ENCODE results near the gene POLR3H. TPM values are rescaled to one million over a fixed set of nuclear protein-coding genes. Genes with fewer than 3 reads are reported as not detected.

Gene POLR3H
- total and polyA plus RNA-seq, 2 donors (not counting 3 experiments of a cell fraction or from before 2014, with no cell fraction given): 31.2 to 39.4 TPM

DNA sequence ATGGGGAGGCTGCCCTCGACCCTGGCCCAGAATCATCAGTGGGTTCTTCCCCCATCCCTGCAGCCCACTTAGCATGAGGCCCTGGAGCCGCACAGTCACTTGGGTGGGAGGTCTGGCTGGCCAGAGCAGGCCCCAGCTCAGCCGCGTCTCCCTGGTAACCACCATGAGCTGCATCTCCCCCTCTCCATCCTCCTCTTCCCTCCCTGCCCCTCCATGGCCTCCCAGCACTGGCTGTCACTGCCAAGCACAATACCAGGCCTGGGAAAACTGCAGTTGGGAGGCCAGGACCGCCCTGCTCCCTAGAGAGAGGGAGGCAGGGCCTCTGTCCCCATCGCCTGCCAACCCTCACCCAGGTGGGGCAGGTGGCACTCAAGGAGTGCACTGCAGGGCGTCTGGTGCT is 24.5 kb upstream of the POLR3H start:
- no peak for DNase-seq (ENCODE audit: low read depth, low spot score)
- Histone ChIP-seq H3K9me1 (replicated peaks; ENCODE audit: control insufficient read depth, extremely low read depth, insufficient read depth, low read length) (no peaks in the 10 kb centered on the region), H3K4me2 (ENCODE audit: insufficient read depth, low read length) (no peak overlapping the region), H3K4me3 (replicated peaks in 1 of 3; ENCODE audit: insufficient read depth in 1 of 3, low read depth in 1 of 3, low read length in 3 of 3) (no peak overlapping the region), H3K36me3 (ENCODE audit: control insufficient read depth in 2 of 2, extremely low read depth in 1 of 2, insufficient read depth in 2 of 2, low read length in 2 of 2) (no peaks in the 10 kb centered on the region), H3K4me1 (ENCODE audit: control insufficient read depth, extremely low read depth, insufficient read depth, low read length) (peaks cover 5% of the 10 kb centered on the region), H2AFZ (ENCODE audit: low read depth, low read length) (no peak overlapping the region), H3K9me3 (replicated peaks; ENCODE audit: control insufficient read depth, insufficient read depth, low read length) (no peaks in the 10 kb centered on the region), H3K79me2 (ENCODE audit: control insufficient read depth, insufficient read depth, low read length) (no peaks in the 10 kb centered on the region), H3K27ac (ENCODE audit: insufficient read depth, low read depth, low read length) (no peak overlapping the region), H4K20me1 (replicated peaks; ENCODE audit: control insufficient read depth, extremely low read depth, insufficient read depth, low read length) (no peaks in the 10 kb centered on the region), H3K27me3 (ENCODE audit: control insufficient read depth in 2 of 2, insufficient read depth in 2 of 2, low read length in 2 of 2) (no peaks in the 10 kb centered on the region), H3K9ac (replicated peaks; ENCODE audit: extremely low read depth, insufficient read depth, low read length) (no peak overlapping the region)
- TF ChIP-seq, protein P1, sequence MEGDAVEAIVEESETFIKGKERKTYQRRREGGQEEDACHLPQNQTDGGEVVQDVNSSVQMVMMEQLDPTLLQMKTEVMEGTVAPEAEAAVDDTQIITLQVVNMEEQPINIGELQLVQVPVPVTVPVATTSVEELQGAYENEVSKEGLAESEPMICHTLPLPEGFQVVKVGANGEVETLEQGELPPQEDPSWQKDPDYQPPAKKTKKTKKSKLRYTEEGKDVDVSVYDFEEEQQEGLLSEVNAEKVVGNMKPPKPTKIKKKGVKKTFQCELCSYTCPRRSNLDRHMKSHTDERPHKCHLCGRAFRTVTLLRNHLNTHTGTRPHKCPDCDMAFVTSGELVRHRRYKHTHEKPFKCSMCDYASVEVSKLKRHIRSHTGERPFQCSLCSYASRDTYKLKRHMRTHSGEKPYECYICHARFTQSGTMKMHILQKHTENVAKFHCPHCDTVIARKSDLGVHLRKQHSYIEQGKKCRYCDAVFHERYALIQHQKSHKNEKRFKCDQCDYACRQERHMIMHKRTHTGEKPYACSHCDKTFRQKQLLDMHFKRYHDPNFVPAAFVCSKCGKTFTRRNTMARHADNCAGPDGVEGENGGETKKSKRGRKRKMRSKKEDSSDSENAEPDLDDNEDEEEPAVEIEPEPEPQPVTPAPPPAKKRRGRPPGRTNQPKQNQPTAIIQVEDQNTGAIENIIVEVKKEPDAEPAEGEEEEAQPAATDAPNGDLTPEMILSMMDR (IDR thresholded peaks at IDR 0.05; ENCODE audit: extremely low read depth in 1 of 2, insufficient read depth in 1 of 2, low read depth in 1 of 2, low read length in 2 of 2): no peak
- TF ChIP-seq MAX (IDR thresholded peaks at IDR 0.05; ENCODE audit: insufficient read depth, insufficient read length) (no peak), MYC (IDR thresholded peaks at IDR 0.05; ENCODE audit: low read depth, low read length) (no peak), EZH2 (IDR thresholded peaks at IDR 0.05; ENCODE audit: borderline replicate concordance, low read depth, low read length, severe bottlenecking) (no peak)
- ChIA-PET POLR2A (no interaction called here), CTCF (interaction anchor here (1.1 to 1.5 kb wide), 2 partner anchors 10 to 28 kb away, joined by 3 read pairs; no protein-coding TSS in a partner anchor)
- no TSS peak for BruUV-seq (replicated peaks)
- dilution Hi-C loops (cut with MboI; ENCODE audit: extremely low pct_ligation_motif_present, low sequenced_read_pairs) (no loop called here), intact Hi-C loops (cut with micrococcal nuclease) (no loop called here)
- no peak for FAIRE-seq

DNA sequence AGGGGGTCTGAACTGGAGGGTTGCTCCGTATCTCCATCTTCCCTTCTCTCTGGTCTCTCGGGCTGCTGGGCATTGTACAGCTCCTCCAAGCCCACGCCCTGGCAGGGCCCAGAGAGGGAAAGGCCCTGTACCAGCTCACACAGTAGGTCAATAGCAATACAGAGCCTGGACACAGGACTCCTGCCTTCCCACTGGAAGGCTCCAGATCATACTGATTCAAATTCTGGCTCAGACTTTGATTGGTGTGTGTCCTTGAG is 23.2 kb upstream of the POLR3H start:
- intact Hi-C loops (cut with micrococcal nuclease) (no loop called here), dilution Hi-C loops (cut with MboI; ENCODE audit: extremely low pct_ligation_motif_present, low sequenced_read_pairs) (no loop called here)
- Histone ChIP-seq H3K27me3 (ENCODE audit: control insufficient read depth in 2 of 2, insufficient read depth in 2 of 2, low read length in 2 of 2) (no peaks in the 10 kb centered on the region), H4K20me1 (replicated peaks; ENCODE audit: control insufficient read depth, extremely low read depth, insufficient read depth, low read length) (no peaks in the 10 kb centered on the region), H3K79me2 (ENCODE audit: control insufficient read depth, insufficient read depth, low read length) (no peaks in the 10 kb centered on the region), H3K4me1 (ENCODE audit: control insufficient read depth, extremely low read depth, insufficient read depth, low read length) (peaks cover 11% of the 10 kb centered on the region), H3K27ac (ENCODE audit: insufficient read depth, low read depth, low read length) (no peak overlapping the region), H3K4me2 (ENCODE audit: insufficient read depth, low read length) (no peak overlapping the region), H3K36me3 (ENCODE audit: control insufficient read depth in 2 of 2, extremely low read depth in 1 of 2, insufficient read depth in 2 of 2, low read length in 2 of 2) (no peaks in the 10 kb centered on the region), H2AFZ (ENCODE audit: low read depth, low read length) (no peak overlapping the region), H3K4me3 (replicated peaks in 1 of 3; ENCODE audit: insufficient read depth in 1 of 3, low read depth in 1 of 3, low read length in 3 of 3) (no peak overlapping the region), H3K9me3 (replicated peaks; ENCODE audit: control insufficient read depth, insufficient read depth, low read length) (no peaks in the 10 kb centered on the region), H3K9ac (replicated peaks; ENCODE audit: extremely low read depth, insufficient read depth, low read length) (no peak overlapping the region), H3K9me1 (replicated peaks; ENCODE audit: control insufficient read depth, extremely low read depth, insufficient read depth, low read length) (no peaks in the 10 kb centered on the region)
- ChIA-PET CTCF (interaction anchor here (1.7 kb wide), 1 partner anchor 22 kb away, joined by 6 read pairs; the partner anchor contains the start of gene PMM1), POLR2A (no interaction called here)
- FAIRE-seq: no peak
- BruUV-seq (replicated peaks): no TSS peak
- TF ChIP-seq MAX (IDR thresholded peaks at IDR 0.05; ENCODE audit: insufficient read depth, insufficient read length): no peak
- TF ChIP-seq EZH2 (IDR thresholded peaks at IDR 0.05; ENCODE audit: borderline replicate concordance, low read depth, low read length, severe bottlenecking): no peak
- TF ChIP-seq, protein P1 (IDR thresholded peaks at IDR 0.05; ENCODE audit: extremely low read depth in 1 of 2, insufficient read depth in 1 of 2, low read depth in 1 of 2, low read length in 2 of 2): no peak
- DNase-seq (ENCODE audit: low read depth, low spot score): no peak

Data from endothelial cell of umbilical vein (primary cell).